OCI-LY3 (cell line): ENCODE measurements around the gene SARS1.

Experiments used
- EZH2phosphoT487 ChIP-seq: fragments of 200-600 bp; shearing (Covaris generic); IDR thresholded peaks from 2 replicates; pipeline ENCODE4 v1.6.1; 2018; ENCODE audit warnings: antibody characterized with exemption, mixed run types, low read depth
- TF ChIP-seq, protein P1 (sequence below): fragments of 200-600, 300-600 bp; sonication (generic); IDR thresholded peaks from 2 replicates; pipeline ENCODE4 v1.5.1; 2014; ENCODE audit warnings: antibody characterized with exemption, low read length, low read depth

- TF ChIP-seq EZH2phosphoT487 = no peak
- TF ChIP-seq, protein P1, sequence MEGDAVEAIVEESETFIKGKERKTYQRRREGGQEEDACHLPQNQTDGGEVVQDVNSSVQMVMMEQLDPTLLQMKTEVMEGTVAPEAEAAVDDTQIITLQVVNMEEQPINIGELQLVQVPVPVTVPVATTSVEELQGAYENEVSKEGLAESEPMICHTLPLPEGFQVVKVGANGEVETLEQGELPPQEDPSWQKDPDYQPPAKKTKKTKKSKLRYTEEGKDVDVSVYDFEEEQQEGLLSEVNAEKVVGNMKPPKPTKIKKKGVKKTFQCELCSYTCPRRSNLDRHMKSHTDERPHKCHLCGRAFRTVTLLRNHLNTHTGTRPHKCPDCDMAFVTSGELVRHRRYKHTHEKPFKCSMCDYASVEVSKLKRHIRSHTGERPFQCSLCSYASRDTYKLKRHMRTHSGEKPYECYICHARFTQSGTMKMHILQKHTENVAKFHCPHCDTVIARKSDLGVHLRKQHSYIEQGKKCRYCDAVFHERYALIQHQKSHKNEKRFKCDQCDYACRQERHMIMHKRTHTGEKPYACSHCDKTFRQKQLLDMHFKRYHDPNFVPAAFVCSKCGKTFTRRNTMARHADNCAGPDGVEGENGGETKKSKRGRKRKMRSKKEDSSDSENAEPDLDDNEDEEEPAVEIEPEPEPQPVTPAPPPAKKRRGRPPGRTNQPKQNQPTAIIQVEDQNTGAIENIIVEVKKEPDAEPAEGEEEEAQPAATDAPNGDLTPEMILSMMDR = no peak
Measured at GRCh38 chr1:109237512-109237911, 23.8 kb downstream of the SARS1 start.
